ENCODE measurements around the gene CEL.
"Not testable (repeated sequence)": the region's sequence is repeated elsewhere in the genome, so short reads cannot be mapped to it uniquely, and the experiment has no call there.

Gene CEL

DNA sequence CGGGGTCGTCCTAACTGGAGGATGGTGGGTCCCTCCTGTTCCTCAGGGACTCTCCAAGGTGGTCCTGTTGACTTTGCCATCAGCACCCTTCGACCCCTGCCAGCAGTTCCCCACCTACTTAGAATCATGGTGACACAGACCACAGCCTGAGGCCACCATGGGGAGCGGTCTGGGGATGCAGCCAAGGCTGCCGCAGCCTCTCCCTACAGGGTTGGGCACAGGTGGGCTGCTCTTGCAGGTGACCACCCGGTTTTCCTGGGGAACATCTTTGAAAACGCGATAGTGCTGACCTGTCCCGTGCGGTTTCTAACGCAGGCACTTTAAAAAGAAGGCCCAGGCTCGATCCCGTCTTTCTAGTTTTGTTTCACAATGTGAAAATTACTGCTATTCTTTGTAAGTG lies 12.7 kb upstream of the CEL start:
- no peak for DNase-seq

- DNase-seq = no peak
Measured at GRCh38 chr9:133050142-133050541, 11.6 kb upstream of the CEL start.

GRCh38 chr9:133050781-133051180 lies 11.0 kb upstream of the CEL start:
- DNase-seq = no peak

DNA sequence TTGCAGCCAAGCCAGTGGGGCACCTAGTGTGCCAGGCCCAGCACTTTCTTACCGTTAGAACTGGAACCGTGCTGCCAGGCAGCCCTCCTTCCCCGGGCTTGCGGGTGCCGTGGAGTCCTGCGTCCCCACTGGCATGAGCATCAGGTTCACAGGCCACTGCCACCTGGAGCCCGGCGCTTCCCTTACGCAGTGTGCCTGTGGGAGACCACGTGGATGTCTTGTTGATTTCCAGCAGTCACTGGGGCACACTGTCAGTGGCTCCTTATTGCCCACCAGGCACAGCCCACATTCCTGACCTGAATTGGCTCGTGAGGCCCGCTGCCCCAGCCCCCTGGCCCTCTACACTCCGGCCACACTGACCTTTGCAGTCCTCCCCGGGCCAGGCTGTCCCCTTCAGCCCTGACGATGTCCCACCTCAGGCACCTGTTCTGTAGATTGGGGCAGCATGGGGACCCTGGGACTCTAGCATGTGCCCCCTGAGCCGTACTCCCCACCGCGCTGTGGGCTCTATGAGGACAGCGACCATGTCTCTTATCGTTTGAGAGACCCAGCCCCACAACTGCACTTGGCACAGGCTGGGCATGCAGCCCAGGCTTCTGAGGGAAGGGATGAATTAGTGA lies 10.4 kb upstream of the CEL start:
- DNase-seq = no peak

- no peak for DNase-seq
Measured at GRCh38 chr9:133051966-133052539, 9.7 kb upstream of the CEL start.

- DNase-seq = no peak
Measured at GRCh38 chr9:133054194-133054890, 7.4 kb upstream of the CEL start.

DNA sequence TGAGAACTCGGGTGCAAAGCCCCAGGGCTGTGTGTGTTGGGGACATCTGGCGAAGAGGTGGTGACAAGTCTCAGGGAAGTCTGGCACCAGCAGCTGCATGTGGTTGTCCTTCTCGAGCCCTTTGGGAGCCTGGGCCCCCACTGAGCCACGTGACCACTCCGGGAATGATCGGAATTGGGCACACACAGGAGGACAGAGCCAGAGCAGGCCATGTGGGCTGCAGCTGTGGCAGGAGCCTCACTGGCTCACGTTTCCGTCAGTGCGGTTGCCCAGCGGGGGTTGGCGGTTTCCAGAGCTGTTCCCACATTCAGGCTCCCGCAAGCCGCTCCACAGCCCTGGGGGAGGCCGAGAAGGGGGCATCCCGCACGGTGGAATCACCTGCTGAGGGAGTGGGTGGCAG lies 6.8 kb upstream of the CEL start:
- DNase-seq = no peak

- no peak for DNase-seq
Measured at GRCh38 chr9:133055788-133056420, 5.9 kb upstream of the CEL start.

- DNase-seq = no peak
Measured at GRCh38 chr9:133056533-133056932, 5.2 kb upstream of the CEL start.

- no peak for DNase-seq
Measured at GRCh38 chr9:133057006-133057405, 4.8 kb upstream of the CEL start.

GRCh38 chr9:133057553-133057952 lies 4.2 kb upstream of the CEL start:
- no peak for DNase-seq

DNA sequence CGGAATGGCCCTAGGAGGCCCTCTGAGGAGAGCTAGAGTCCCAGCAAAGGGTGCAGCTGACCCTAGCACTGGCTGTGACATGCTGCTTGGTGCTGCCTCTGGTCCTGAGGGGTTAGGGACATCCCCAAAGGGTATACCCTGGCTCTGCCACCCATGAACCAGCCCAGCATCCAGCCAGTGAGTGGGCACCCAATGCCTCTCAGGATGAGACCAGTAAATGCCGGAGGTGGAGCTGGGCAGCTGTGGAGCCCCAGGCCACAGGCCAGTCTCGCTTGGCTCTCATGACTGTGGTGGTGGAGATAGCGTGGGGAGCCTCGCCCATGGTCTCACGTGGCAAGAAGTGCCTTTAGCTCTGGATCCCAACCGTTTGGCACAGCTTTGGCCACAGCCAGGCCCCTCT lies 3.7 kb upstream of the CEL start:
- no peak for DNase-seq

DNA sequence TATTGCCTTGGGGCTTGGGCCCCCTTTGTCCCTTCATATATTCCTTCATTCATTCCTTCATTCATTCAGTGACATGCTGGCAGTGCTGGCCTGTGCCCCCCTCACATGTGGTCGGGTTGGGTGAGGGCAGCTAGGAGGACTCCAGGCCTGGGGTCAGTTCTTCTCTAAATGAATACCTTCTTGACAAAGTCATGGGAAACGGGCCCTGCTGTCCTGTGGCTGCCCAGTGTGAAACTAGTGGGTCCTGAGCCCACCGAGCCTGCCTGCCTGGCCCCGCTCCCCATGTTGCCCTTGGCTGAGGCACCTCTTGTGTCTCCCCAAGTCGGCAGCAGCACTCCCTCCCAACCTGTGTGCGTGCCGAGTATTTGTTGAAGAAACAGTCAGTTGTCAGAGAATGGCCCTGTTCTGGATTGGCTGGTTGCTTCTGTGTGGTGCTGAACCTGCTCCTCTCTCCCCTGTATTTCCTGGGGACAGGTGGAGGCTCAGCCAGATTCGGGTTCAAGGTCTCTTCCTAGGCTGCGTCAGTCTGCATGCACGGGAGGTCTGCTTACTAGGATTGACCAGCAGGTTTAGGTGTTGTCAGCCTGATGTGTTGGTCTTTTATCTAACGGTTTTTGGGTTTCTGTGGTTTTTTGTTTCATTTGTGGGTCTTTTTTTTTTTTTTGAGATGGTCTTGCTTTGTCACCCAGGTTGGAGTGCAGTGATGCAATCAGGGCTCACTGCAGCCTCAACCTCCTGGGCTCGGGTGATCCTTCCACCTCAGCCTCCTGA lies 3.0 kb upstream of the CEL start:
- DNase-seq = no peak

- DNase-seq = no peak
Measured at GRCh38 chr9:133059623-133060022, 2.2 kb upstream of the CEL start.

DNA sequence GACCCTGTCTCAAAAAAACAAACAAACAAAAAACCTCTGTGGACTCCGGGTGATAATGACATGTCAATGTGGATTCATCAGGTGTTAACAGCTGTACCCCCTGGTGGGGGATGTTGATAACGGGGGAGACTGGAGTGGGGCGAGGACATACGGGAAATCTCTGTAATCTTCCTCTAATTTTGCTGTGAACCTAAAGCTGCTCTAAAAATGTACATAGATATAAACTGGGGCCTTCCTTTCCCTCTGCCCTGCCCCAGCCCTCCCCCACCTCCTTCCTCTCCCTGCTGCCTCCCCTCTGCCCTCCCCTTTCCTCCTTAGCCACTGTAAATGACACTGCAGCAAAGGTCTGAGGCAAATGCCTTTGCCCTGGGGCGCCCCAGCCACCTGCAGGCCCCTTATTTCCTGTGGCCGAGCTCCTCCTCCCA lies 1.4 kb upstream of the CEL start:
- DNase-seq = no peak

DNA sequence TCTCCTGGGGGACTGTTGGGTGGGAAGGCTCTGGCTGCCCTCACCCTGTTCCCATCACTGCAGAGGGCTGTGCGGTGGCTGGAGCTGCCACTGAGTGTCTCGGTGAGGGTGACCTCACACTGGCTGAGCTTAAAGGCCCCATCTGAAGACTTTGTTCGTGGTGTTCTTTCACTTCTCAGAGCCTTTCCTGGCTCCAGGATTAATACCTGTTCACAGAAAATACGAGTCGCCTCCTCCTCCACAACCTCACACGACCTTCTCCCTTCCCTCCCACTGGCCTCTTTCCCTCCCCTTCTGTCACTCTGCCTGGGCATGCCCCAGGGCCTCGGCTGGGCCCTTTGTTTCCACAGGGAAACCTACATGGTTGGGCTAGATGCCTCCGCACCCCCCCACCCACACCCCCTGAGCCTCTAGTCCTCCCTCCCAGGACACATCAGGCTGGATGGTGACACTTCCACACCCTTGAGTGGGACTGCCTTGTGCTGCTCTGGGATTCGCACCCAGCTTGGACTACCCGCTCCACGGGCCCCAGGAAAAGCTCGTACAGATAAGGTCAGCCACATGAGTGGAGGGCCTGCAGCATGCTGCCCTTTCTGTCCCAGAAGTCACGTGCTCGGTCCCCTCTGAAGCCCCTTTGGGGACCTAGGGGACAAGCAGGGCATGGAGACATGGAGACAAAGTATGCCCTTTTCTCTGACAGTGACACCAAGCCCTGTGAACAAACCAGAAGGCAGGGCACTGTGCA lies 590 bp upstream of the CEL start:
- not testable (repeated sequence) for DNase-seq

- DNase-seq = not testable (repeated sequence)
Measured at GRCh38 chr9:133062569-133062968, 788 bp downstream of the CEL start.

DNA sequence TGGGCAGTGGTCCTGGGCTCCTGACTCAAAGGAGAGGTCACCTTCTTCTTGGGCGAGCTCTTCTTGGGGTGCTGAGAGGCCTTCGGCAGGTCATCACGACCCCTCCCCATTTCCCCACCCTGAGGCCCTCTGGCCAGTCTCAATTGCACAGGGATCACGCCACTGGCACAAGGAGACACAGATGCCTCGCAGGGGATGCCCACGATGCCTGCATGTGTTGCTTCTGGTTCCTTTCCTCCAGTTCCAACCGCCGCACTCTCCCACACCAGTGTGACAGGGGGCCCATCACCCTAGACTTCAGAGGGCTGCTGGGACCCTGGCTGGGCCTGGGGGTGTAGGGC lies 1.3 kb downstream of the CEL start:
- DNase-seq = no peak

DNA sequence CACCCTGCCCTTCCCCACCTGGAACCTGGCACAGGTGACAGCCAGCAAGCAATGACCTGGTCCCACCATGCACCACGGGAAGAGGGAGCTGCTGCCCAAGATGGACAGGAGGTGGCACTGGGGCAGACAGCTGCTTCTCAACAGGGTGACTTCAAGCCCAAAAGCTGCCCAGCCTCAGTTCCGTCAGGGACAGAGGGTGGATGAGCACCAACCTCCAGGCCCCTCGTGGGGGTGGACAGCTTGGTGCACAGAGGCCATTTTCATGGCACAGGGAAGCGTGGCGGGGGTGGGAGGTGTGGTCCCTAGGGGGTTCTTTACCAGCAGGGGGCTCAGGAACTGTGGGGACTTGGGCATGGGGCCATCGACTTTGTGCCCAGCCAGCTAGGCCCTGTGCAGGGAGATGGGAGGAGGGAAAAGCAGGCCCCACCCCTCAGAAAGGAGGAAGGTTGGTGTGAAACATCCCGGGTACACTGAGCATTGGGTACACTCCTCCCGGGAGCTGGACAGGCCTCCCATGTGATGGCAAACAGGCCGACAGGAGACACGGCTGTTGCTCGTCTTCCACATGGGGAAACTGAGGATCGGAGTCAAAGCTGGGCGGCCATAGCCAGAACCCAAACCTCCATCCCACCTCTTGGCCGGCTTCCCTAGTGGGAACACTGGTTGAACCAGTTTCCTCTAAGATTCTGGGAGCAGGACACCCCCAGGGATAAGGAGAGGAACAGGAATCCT lies 1.9 kb downstream of the CEL start:
- DNase-seq = no peak

DNA sequence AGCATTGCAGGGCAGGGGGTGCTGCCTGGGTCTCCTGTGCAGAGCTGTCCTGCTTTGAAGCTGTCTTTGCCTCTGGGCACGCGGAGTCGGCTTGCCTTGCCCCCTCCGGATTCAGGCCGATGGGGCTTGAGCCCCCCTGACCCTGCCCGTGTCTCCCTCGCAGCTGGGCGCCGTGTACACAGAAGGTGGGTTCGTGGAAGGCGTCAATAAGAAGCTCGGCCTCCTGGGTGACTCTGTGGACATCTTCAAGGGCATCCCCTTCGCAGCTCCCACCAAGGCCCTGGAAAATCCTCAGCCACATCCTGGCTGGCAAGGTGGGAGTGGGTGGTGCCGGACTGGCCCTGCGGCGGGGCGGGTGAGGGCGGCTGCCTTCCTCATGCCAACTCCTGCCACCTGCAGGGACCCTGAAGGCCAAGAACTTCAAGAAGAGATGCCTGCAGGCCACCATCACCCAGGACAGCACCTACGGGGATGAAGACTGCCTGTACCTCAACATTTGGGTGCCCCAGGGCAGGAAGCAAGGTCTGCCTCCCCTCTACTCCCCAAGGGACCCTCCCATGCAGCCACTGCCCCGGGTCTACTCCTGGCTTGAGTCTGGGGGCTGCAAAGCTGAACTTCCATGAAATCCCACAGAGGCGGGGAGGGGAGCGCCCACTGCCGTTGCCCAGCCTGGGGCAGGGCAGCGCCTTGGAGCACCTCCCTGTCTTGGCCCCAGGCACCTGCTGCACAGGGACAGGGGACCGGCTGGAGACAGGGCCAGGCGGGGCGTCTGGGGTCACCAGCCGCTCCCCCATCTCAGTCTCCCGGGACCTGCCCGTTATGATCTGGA lies 2.7 kb downstream of the CEL start:
- no peak for DNase-seq

- no peak for DNase-seq
Measured at GRCh38 chr9:133065070-133065388, 3.2 kb downstream of the CEL start.
